HTR-8/SVneo (cell line): Measurements from ENCODE around the gene EXOC6B.
"Not testable (repeated sequence)": the region's sequence is repeated elsewhere in the genome, so short reads cannot be mapped to it uniquely, and the experiment has no call there.

Experiments used
- DNase-seq: peaks from one replicate; pipeline ENCODE4 v3.0.0; 2011; ENCODE audit warnings: low spot score, mixed read lengths; ENCODE audit not compliant: insufficient read length
- FAIRE-seq: peaks from 2 replicates; lab custom pipeline; 2011; peaks lifted over from hg19 to GRCh38; lab: Jason Lieb, UNC

The EXOC6B gene

GRCh38 chr2:72570413-72570812, 255.4 kb downstream of the EXOC6B start:
- FAIRE-seq (peak; percentile 54), DNase-seq (peak; percentile 40)

GRCh38 chr2:72562451-72563153, 263.2 kb downstream of the EXOC6B start:
- DNase-seq: no peak
- FAIRE-seq: no peak

DNA sequence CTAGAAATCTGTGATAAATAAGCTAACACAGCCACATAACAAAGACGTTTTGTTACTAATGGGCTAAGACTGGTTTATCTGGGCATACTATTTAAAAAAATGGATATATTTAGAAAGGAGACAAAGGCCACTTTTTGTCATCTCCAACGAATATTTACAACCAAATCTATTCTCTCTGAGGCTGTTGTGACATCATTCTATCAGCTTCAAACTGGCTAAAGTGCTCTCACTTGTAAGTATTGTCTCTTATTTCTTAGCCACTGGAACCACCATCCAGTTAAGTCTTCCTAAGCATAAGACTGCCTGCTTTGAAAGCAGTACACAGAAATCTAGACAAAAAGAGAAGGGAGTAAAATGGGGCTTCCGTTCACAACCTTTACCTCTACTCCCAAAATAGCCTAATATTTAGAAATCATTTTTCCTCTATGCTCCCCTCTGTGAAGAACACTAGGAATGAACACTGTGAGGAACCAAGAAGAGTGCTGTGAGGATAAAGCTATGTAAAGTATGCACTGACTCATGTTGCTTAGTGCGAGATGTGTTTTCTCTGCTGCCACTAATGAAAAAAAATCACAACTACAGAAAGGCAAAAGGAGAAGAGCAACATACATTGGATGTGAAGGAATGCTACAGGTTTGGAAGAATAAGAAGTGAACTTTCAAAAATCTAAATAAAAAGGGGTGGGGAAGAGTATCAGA, 264.1 kb downstream of the EXOC6B start:
- DNase-seq: peak; percentile 49
- peak; percentile 73 for FAIRE-seq

DNA sequence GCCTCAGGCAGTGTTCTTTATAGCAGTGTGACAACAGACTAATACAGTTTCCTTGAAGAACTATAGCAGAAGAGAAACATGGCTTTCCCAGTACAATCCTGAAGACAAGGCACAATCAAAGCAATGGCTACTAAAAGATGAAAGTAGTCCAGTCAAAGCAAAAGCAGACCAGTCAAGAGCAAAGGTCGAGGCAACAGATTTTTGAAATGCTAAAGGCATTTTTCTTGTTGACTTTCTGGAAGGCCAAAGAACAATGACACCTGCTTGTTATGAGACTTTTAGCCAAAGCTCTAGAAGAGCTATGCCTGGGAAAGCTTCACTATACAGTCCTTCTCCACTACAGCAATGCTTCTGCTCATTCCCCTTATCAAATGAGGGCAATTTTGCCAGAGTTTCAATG, 269.9 kb downstream of the EXOC6B start:
- DNase-seq (no peak), FAIRE-seq (no peak)

- not testable (repeated sequence) for DNase-seq, FAIRE-seq
These were observed 270.5 kb downstream of the EXOC6B start for GRCh38 chr2:72555363-72555762.

DNA sequence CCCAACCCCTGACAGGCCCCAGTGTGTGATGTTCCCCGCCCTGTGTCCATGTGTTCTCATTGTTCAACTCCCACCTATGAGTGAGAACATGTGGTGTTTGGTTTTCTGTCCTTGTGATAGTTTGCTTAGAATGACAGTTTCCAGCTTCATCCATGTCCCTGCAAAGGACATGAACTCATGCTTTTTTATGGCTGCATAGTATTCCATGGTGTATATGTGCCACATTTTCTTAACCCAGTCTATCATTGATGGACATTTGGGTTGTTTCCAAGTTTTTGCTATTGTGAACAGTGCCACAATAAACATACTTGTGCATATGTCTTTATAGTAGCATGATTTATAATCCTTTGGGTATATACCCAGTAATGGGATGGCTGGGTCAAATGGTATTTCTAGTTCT, 270.9 kb downstream of the EXOC6B start:
- not testable (repeated sequence) for DNase-seq, FAIRE-seq

GRCh38 chr2:72554381-72554780, 271.5 kb downstream of the EXOC6B start:
- no peak for FAIRE-seq
- no peak for DNase-seq

- FAIRE-seq: no peak
- DNase-seq: no peak
These were observed 277.6 kb downstream of the EXOC6B start for GRCh38 chr2:72548081-72548764.

DNA sequence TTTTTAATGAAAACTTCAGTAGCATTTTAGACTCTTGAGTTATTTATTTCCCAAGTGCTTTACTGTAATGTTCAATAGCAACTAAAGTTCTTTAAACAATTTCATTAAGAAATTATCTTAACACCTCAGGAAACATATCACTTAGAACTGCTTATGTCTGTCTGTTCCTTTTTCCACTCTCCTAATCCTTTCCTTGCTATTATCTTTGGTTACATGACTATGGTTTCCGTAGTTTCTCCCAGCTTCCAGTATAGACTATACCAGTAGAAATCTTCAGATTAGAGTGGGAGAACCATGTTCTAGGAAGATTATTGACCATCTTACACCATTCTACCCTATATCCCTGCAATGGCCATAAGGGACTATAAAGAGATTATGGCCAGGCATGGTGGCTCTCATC, 280.0 kb downstream of the EXOC6B start:
- no peak for DNase-seq
- FAIRE-seq: no peak

- FAIRE-seq: no peak
- no peak for DNase-seq
These were observed 281.3 kb downstream of the EXOC6B start for GRCh38 chr2:72544554-72544953.

DNA sequence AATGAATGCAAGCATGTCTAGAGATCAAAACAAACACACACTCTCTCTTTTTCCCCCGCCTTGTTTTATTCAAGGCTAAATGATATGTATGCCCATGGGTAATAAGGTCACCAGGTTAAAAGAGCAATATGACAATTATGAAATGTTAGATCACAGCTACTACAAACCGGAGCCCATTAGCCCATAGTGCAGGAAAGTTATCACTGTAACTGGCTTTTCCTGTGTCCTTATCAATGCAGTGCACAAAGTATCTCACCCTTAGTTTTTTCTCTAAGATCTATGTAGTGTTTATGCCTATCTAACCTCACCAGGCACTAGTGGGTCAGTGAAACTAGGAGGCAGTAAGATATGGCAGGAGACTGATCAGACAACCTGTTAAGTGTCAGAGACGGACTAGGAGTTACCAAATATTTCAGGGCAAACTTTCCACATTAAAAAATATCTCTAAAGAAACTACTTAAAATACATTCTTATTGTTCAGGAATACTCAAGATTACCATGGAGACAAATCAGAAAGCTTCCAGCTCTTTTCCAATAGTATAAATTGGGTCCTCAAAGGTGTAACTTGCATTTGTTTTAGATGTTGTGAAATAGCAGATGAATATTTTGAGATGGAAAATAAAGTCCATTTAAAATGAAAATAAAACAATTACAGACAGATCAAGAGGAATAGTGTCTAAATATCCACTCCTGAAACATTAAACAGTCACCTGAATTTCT, 282.2 kb downstream of the EXOC6B start:
- FAIRE-seq: no peak
- DNase-seq: no peak

DNA sequence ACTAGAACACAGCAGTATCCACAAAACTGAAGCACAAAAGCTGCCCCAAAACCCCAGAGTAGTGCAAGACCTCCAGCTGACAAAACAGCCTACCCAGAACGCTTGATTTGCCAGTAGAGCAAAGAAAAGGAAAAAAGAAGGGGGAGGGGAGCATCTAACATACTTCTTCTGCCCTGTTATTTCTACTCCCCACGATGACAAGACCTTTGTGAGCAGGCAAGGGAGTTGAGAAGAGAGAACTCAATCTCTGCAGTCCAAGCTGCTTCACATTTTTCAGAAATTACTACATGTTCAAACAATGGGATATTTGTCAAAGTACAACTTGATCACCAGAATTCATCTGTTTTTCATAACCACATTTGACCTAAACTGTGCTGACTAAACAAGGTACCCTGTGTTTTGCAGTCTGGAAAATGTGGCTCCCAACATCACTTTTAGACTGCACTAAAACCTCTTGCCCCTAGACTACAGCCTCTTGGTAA, 286.7 kb downstream of the EXOC6B start:
- FAIRE-seq (peak; percentile 40), DNase-seq (peak; percentile 17)

GRCh38 chr2:72538486-72538885, 287.3 kb downstream of the EXOC6B start:
- DNase-seq: no peak

DNA sequence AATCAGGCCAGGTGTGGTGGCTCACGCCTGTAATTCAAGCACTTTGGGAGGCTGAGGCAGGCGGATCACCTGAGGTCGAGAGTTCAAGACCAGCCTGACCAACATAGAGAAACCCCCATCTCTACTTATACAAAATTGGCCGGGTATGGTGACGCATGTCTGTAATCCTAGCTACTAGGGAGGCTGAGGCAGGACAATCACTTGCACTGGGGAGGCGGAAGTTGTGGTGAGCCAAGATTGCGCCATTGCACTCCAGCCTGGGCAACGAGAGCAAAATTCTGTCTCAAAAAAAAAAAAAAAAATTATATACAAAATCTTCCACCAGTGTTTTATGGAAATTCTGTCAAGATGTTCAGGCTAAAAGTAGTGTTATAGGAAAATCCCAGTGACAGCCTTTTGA, 290.2 kb downstream of the EXOC6B start:
- DNase-seq, FAIRE-seq: not testable (repeated sequence)

More at GRCh38 chr2:72538486-72538885, 287.3 kb downstream of the EXOC6B start:
- no peak for FAIRE-seq

- FAIRE-seq (no peak), DNase-seq (peak; percentile 34)
These were observed 292.1 kb downstream of the EXOC6B start for GRCh38 chr2:72533765-72534164.

GRCh38 chr2:72527424-72527823, 298.4 kb downstream of the EXOC6B start:
- no peak for FAIRE-seq
- DNase-seq: no peak

GRCh38 chr2:72526623-72527022, 299.2 kb downstream of the EXOC6B start:
- no peak for FAIRE-seq
- DNase-seq: no peak

- DNase-seq (no peak), FAIRE-seq (no peak)
These were observed 301.8 kb downstream of the EXOC6B start for GRCh38 chr2:72524071-72524470.

GRCh38 chr2:72515696-72516095, 310.1 kb downstream of the EXOC6B start:
- no peak for FAIRE-seq

DNA sequence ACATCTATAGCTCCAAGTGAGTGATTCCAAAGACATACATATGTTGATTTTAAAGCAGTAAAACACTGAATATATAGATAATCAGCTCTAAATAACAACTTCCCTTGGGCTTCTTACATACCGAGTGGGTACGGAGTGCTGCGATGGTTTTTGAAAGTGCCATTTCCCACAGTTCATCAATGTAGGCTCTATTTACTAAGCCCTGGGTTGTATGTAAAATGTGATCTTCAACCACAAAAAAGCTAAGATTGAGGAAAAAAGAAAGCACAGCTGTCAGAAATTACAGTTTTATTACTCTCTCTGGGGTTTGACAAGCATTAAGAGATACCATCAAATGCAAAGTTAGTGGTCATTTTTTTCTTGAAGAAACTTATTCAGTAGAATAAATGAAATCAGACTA, 312.8 kb downstream of the EXOC6B start:
- FAIRE-seq (no peak), DNase-seq (no peak)

More at GRCh38 chr2:72515696-72516095, 310.1 kb downstream of the EXOC6B start:
- DNase-seq: no peak
